ENCODE measurements around the gene SLC13A1.
"Not testable (repeated sequence)": the region's sequence is repeated elsewhere in the genome, so short reads cannot be mapped to it uniquely, and the experiment has no call there.

The SLC13A1 gene

GRCh38 chr7:123199883-123200282, at the start of gene SLC13A1:
Gene SLC13A1 (minus strand): TSS chr7:123199969. CDS start chr7:123199946, 23 bp downstream.
- DNase-seq: no peak

GRCh38 chr7:123244768-123245167, 45.0 kb upstream of the SLC13A1 start:
- DNase-seq: no peak

GRCh38 chr7:123242467-123243092, 42.8 kb upstream of the SLC13A1 start:
- no peak for DNase-seq

GRCh38 chr7:123241809-123242208, 42.0 kb upstream of the SLC13A1 start:
- DNase-seq: no peak

GRCh38 chr7:123231021-123232000, 31.5 kb upstream of the SLC13A1 start:
- no peak for DNase-seq

GRCh38 chr7:123230603-123231002, 30.8 kb upstream of the SLC13A1 start:
- no peak for DNase-seq

GRCh38 chr7:123230147-123230546, 30.4 kb upstream of the SLC13A1 start:
- no peak for DNase-seq

GRCh38 chr7:123229426-123229825, 29.7 kb upstream of the SLC13A1 start:
- no peak for DNase-seq

- not testable (repeated sequence) for DNase-seq
Observed at GRCh38 chr7:123227666-123228065, 27.9 kb upstream of the SLC13A1 start.

- no peak for DNase-seq
Observed at GRCh38 chr7:123220396-123220795, 20.6 kb upstream of the SLC13A1 start.

- no peak for DNase-seq
Observed at GRCh38 chr7:123218866-123219265, 19.1 kb upstream of the SLC13A1 start.

GRCh38 chr7:123216825-123217224, 17.1 kb upstream of the SLC13A1 start:
- DNase-seq: no peak

- no peak for DNase-seq
Observed at GRCh38 chr7:123215350-123215749, 15.6 kb upstream of the SLC13A1 start.

GRCh38 chr7:123211545-123211944, 11.8 kb upstream of the SLC13A1 start:
- no peak for DNase-seq

GRCh38 chr7:123210986-123211385, 11.2 kb upstream of the SLC13A1 start:
- no peak for DNase-seq

GRCh38 chr7:123209786-123210185, 10.0 kb upstream of the SLC13A1 start:
- DNase-seq: no peak

GRCh38 chr7:123208793-123209192, 9.0 kb upstream of the SLC13A1 start:
- no peak for DNase-seq

GRCh38 chr7:123204206-123204835, 4.6 kb upstream of the SLC13A1 start:
- peak in 1 of 14 donors; percentile 21 for DNase-seq

- DNase-seq: no peak
Observed at GRCh38 chr7:123201901-123202300, 2.1 kb upstream of the SLC13A1 start.

- no peak for DNase-seq
Observed at GRCh38 chr7:123198668-123199652, 809 bp downstream of the SLC13A1 start.

- no peak for DNase-seq
Observed at GRCh38 chr7:123198111-123198510, 1.7 kb downstream of the SLC13A1 start.

- DNase-seq: no peak
Observed at GRCh38 chr7:123193235-123193634, 6.5 kb downstream of the SLC13A1 start.
